ENCODE results near the gene OXCT1. TPM values are rescaled to one million over a fixed set of nuclear protein-coding genes. Genes with fewer than 3 reads are reported as not detected.

OXCT1 gene
- total and polyA plus RNA-seq, 2 of the 8 experiments (the other 6 are each of a cell fraction or from before 2014, with no cell fraction given) = 10.1 to 28.2 TPM

DNA sequence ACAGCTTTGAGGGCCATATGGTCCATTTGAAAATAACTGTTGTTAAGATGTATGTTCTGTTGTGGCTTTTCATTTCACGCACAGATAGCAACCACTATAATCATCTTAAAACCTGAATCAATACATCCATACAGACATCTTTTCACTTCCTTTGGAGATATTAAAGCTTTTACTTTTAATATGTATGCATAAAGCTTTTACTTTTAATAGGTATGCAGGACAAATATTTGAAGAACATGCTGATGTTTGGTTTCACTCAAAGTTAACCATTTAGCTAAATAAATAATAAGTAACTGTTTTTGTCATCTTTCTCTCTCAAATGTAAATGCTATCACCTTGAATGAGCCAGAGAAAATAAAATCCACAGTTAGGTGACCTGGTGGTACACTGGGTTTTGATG, 108.6 kb downstream of the OXCT1 start (continued):
- TF ChIP-seq, protein P1, sequence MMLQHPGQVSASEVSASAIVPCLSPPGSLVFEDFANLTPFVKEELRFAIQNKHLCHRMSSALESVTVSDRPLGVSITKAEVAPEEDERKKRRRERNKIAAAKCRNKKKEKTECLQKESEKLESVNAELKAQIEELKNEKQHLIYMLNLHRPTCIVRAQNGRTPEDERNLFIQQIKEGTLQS (IDR thresholded peaks at IDR 0.05; ENCODE audit: insufficient read depth, low read depth, low read length) = no peak
- TF ChIP-seq, protein P2, sequence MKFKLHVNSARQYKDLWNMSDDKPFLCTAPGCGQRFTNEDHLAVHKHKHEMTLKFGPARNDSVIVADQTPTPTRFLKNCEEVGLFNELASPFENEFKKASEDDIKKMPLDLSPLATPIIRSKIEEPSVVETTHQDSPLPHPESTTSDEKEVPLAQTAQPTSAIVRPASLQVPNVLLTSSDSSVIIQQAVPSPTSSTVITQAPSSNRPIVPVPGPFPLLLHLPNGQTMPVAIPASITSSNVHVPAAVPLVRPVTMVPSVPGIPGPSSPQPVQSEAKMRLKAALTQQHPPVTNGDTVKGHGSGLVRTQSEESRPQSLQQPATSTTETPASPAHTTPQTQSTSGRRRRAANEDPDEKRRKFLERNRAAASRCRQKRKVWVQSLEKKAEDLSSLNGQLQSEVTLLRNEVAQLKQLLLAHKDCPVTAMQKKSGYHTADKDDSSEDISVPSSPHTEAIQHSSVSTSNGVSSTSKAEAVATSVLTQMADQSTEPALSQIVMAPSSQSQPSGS (IDR thresholded peaks at IDR 0.05; ENCODE audit: low read length) = no peak
- no peak for TF ChIP-seq RBBP5 (IDR thresholded peaks at IDR 0.05; ENCODE audit: borderline replicate concordance, low read depth, low read length)
- TF ChIP-seq TAF1 (IDR thresholded peaks at IDR 0.05; ENCODE audit: low read depth, low read length) = no peak
- no peak for TF ChIP-seq KDM1A (IDR thresholded peaks at IDR 0.05; ENCODE audit: borderline replicate concordance, low read length)

Measured in H1 (cell line).